Stomach (tissue), 4 donors: ENCODE measurements around the gene DHRS4L2.
"Not testable (repeated sequence)": the region's sequence is repeated elsewhere in the genome, so short reads cannot be mapped to it uniquely, and the experiment has no call there.

Experiments used
- POLR2A ChIP-seq, 4 donors: fragments of 450-650 bp; IDR thresholded peaks; one replicate each; pipeline ENCODE4 v1.6.1; 2016; ENCODE audit warnings: antibody characterized with exemption in 4 of 4, control low read depth in 2 of 4, mild to moderate bottlenecking in 1 of 4, moderate library complexity in 1 of 4
- POLR2AphosphoS5 ChIP-seq, 3 donors: sonication (generic); formaldehyde crosslinking; IDR thresholded peaks; one replicate each; pipeline ENCODE4 v1.6.1; 2016; ENCODE audit warnings: antibody characterized with exemption in 3 of 3
- TF ChIP-seq, protein P1 (sequence below), 7 experiments: fragments of 450-650 bp in 4 of 7; fragments of 200-600 bp in 3 of 7; sonication (generic) in 3 of 7; IDR thresholded peaks; one replicate each; pipeline ENCODE4 v1.5.1; 2016 to 2019; ENCODE audit warnings: antibody characterized with exemption in 7 of 7, control low read depth in 2 of 7, mild to moderate bottlenecking in 1 of 7

DNA sequence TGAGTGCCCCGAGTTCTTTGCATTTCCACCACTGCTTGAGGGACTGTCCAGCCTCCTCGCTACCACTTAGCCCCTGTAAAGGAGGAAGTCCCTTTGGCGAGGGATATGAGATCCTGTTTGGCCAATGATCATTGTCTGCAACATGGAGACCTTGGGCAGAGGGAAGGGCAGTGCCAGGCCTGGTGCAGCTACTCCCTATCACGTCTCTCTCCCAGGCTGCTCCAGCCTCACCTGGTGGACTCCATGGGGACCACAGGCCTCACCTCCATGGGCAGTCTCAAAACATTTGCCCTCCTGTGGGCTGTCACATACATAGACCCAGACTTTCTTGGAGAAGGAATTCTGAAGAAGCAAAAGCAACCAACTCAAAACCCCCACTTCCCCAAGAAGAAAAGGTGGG is 47.0 kb downstream of the DHRS4L2 start:
- TF ChIP-seq, protein P1, sequence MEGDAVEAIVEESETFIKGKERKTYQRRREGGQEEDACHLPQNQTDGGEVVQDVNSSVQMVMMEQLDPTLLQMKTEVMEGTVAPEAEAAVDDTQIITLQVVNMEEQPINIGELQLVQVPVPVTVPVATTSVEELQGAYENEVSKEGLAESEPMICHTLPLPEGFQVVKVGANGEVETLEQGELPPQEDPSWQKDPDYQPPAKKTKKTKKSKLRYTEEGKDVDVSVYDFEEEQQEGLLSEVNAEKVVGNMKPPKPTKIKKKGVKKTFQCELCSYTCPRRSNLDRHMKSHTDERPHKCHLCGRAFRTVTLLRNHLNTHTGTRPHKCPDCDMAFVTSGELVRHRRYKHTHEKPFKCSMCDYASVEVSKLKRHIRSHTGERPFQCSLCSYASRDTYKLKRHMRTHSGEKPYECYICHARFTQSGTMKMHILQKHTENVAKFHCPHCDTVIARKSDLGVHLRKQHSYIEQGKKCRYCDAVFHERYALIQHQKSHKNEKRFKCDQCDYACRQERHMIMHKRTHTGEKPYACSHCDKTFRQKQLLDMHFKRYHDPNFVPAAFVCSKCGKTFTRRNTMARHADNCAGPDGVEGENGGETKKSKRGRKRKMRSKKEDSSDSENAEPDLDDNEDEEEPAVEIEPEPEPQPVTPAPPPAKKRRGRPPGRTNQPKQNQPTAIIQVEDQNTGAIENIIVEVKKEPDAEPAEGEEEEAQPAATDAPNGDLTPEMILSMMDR (IDR thresholded peaks at IDR 0.05) = not testable (repeated sequence)
- TF ChIP-seq POLR2A, POLR2AphosphoS5 (IDR thresholded peaks at IDR 0.05): not testable (repeated sequence)
